Neural cell (in vitro differentiated cells): ENCODE data around the gene CLEC4M. TPM values are rescaled to one million over a fixed set of nuclear protein-coding genes. Genes with fewer than 3 reads are reported as not detected.

Experiments
- H2AFZ ChIP-seq: fragments of 200-600, 300-800 bp; sonication (generic), shearing (Covaris generic); 2 replicates; pipeline ENCODE4 v1.6.0; 2014; ENCODE audit warnings: low read depth, mild to moderate bottlenecking, antibody characterized with exemption, low read length, moderate library complexity
- H3F3A ChIP-seq: fragments of 200-600 bp; shearing (Covaris generic); 2 replicates; pipeline ENCODE4 v1.6.1; 2016; ENCODE audit warnings: mild to moderate bottlenecking, moderate library complexity, mixed read lengths, antibody characterized with exemption, low read length; ENCODE audit not compliant: insufficient read depth, poor library complexity, severe bottlenecking
- H3K27ac ChIP-seq: fragments of 200-600, 300-800 bp; sonication (generic), shearing (Covaris generic); 2 replicates; pipeline ENCODE4 v1.5.1; 2014; ENCODE audit warnings: mild to moderate bottlenecking, low read length, moderate library complexity
- H3K27me3 ChIP-seq: fragments of 300-800, 200-600 bp; sonication (generic), shearing (Covaris generic); 2 replicates; pipeline ENCODE4 v1.6.0; 2014; ENCODE audit warnings: mild to moderate bottlenecking, low read depth, low read length, moderate library complexity; ENCODE audit not compliant: insufficient read depth
- H3K36me3 ChIP-seq: fragments of 300-800, 200-600 bp; sonication (generic), shearing (Covaris generic); 2 replicates; pipeline ENCODE4 v1.5.1; 2014; ENCODE audit warnings: mild to moderate bottlenecking, antibody characterized with exemption, low read length, moderate library complexity; ENCODE audit not compliant: insufficient read depth
- H3K4me2 ChIP-seq: fragments of 300-800, 200-600 bp; sonication (generic), shearing (Covaris generic); 2 replicates; pipeline ENCODE4 v1.6.0; 2014; ENCODE audit warnings: mild to moderate bottlenecking, low read length
- H3K4me3 ChIP-seq: fragments of 300-800, 200-600 bp; sonication (generic), shearing (Covaris generic); 2 replicates; pipeline ENCODE4 v1.5.1; 2014; ENCODE audit warnings: mild to moderate bottlenecking, low read length, moderate library complexity
- H3K79me2 ChIP-seq: fragments of 200-600 bp; shearing (Covaris generic); replicated peaks from 2 replicates; pipeline ENCODE4 v1.6.0; 2014; ENCODE audit warnings: mild to moderate bottlenecking, low read length, moderate library complexity; ENCODE audit not compliant: insufficient read depth
- H3K9ac ChIP-seq: fragments of 300-800, 200-600 bp; sonication (generic), shearing (Covaris generic); 2 replicates; pipeline ENCODE4 v1.6.1; 2016; ENCODE audit warnings: mild to moderate bottlenecking, low read length, mixed read lengths
- H3K9me2 ChIP-seq: fragments of 200-600 bp; shearing (Covaris generic); 2 replicates; pipeline ENCODE4 v1.6.1; 2016; ENCODE audit warnings: mild to moderate bottlenecking, low read length, mixed read lengths; ENCODE audit not compliant: insufficient read depth
- H3K9me3 ChIP-seq: fragments of 200-600, 300-800 bp; sonication (generic), shearing (Covaris generic); 2 replicates; pipeline ENCODE4 v1.6.1; 2016; ENCODE audit warnings: mild to moderate bottlenecking, mixed run types, low read length, moderate library complexity, mixed read lengths
- H4K20me1 ChIP-seq: fragments of 200-600 bp; shearing (Covaris generic); 2 replicates; pipeline ENCODE4 v1.6.1; 2016; ENCODE audit warnings: mild to moderate bottlenecking, mixed run types; ENCODE audit not compliant: insufficient read depth
- EP300 ChIP-seq: fragments of 450-650 bp; conservative IDR thresholded peaks from 2 replicates; pipeline ENCODE4 v1.6.1; 2014; ENCODE audit warnings: antibody characterized with exemption, mild to moderate bottlenecking, moderate library complexity; ENCODE audit not compliant: poor library complexity, severe bottlenecking
- EZH2 ChIP-seq: fragments of 200-600, 300-800 bp; shearing (Covaris generic), sonication (generic); IDR thresholded peaks from 2 replicates; pipeline ENCODE4 v1.6.1; 2014; ENCODE audit warnings: antibody characterized with exemption, low read length, borderline replicate concordance, mild to moderate bottlenecking; ENCODE audit not compliant: insufficient read depth, poor library complexity, severe bottlenecking
- MXI1 ChIP-seq: fragments of 450-650 bp; conservative IDR thresholded peaks from 2 replicates; pipeline ENCODE4 v1.6.1; 2014; ENCODE audit warnings: antibody characterized with exemption, mild to moderate bottlenecking; ENCODE audit not compliant: poor library complexity, severe bottlenecking
- POLR2AphosphoS5 ChIP-seq: IDR thresholded peaks from 2 replicates; pipeline ENCODE4 v1.6.1; 2012
- RAD21 ChIP-seq: fragments of 450-650 bp; conservative IDR thresholded peaks from 2 replicates; pipeline ENCODE4 v1.6.1; 2014; ENCODE audit warnings: antibody characterized with exemption, mild to moderate bottlenecking, moderate library complexity
- SMC3 ChIP-seq: fragments of 450-650 bp; conservative IDR thresholded peaks from 2 replicates; pipeline ENCODE4 v1.6.1; 2014; ENCODE audit warnings: antibody characterized with exemption, mild to moderate bottlenecking, moderate library complexity; ENCODE audit not compliant: poor library complexity
- TAF1 ChIP-seq: IDR thresholded peaks from 2 replicates; pipeline ENCODE4 v1.6.1; 2012; ENCODE audit warnings: low read depth
- polyA plus RNA-seq: library from polyadenylated mRNA; depleted of rRNA; stranded (reverse); fragments of >200 nt; gene quantifications from 2 replicates; pipeline ENCODE4 v1.2.3, GENCODE V29; 2014
- TF ChIP-seq, protein P1 (sequence below): IDR thresholded peaks from 2 replicates; pipeline ENCODE4 v1.6.1; 2012; ENCODE audit warnings: borderline replicate concordance
- TF ChIP-seq, protein P2 (sequence below): fragments of 450-650 bp; IDR thresholded peaks from 2 replicates; pipeline ENCODE4 v1.5.1; 2014; ENCODE audit warnings: antibody characterized with exemption, mild to moderate bottlenecking, moderate library complexity; ENCODE audit not compliant: poor library complexity, severe bottlenecking

The CLEC4M gene
- polyA plus RNA-seq, 1 donor from 2014 or later, result not detected

DNA sequence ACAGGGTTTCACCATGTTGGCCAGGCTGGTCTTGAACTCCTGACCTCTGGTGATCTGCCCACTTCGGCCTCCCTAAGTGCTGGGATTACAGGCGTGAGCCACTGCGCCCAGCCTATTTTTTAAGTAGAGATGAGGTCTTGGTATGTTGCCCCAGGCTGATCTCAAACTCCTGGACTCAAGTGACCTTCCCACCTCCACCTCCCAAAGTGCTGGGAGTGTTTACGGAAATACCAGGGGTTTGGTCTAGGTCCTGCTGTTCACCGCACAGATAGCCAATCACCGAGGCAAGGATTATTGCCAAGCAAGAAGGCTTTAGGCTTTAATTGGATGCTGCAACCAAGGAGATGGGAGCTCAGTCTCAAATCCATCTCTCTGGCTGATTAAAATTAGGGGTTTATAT is 42.7 kb upstream of the CLEC4M start:
- Histone ChIP-seq H3K27ac (no peak overlapping the region), H3K79me2 (no peaks in the 10 kb centered on the region), H3K9me2 (no peaks in the 10 kb centered on the region), H2AFZ (no peak overlapping the region), H4K20me1 (no peaks in the 10 kb centered on the region), H3F3A (no peaks in the 10 kb centered on the region), H3K27me3 (no peaks in the 10 kb centered on the region), H3K36me3 (no peaks in the 10 kb centered on the region), H3K4me3 (no peak overlapping the region), H3K9me3 (no peaks in the 10 kb centered on the region), H3K9ac (no peak overlapping the region), H3K4me2 (no peak overlapping the region)
- TF ChIP-seq, protein P1, sequence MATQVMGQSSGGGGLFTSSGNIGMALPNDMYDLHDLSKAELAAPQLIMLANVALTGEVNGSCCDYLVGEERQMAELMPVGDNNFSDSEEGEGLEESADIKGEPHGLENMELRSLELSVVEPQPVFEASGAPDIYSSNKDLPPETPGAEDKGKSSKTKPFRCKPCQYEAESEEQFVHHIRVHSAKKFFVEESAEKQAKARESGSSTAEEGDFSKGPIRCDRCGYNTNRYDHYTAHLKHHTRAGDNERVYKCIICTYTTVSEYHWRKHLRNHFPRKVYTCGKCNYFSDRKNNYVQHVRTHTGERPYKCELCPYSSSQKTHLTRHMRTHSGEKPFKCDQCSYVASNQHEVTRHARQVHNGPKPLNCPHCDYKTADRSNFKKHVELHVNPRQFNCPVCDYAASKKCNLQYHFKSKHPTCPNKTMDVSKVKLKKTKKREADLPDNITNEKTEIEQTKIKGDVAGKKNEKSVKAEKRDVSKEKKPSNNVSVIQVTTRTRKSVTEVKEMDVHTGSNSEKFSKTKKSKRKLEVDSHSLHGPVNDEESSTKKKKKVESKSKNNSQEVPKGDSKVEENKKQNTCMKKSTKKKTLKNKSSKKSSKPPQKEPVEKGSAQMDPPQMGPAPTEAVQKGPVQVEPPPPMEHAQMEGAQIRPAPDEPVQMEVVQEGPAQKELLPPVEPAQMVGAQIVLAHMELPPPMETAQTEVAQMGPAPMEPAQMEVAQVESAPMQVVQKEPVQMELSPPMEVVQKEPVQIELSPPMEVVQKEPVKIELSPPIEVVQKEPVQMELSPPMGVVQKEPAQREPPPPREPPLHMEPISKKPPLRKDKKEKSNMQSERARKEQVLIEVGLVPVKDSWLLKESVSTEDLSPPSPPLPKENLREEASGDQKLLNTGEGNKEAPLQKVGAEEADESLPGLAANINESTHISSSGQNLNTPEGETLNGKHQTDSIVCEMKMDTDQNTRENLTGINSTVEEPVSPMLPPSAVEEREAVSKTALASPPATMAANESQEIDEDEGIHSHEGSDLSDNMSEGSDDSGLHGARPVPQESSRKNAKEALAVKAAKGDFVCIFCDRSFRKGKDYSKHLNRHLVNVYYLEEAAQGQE, result no peak
- no peak for TF ChIP-seq EP300
- TF ChIP-seq, protein P2, sequence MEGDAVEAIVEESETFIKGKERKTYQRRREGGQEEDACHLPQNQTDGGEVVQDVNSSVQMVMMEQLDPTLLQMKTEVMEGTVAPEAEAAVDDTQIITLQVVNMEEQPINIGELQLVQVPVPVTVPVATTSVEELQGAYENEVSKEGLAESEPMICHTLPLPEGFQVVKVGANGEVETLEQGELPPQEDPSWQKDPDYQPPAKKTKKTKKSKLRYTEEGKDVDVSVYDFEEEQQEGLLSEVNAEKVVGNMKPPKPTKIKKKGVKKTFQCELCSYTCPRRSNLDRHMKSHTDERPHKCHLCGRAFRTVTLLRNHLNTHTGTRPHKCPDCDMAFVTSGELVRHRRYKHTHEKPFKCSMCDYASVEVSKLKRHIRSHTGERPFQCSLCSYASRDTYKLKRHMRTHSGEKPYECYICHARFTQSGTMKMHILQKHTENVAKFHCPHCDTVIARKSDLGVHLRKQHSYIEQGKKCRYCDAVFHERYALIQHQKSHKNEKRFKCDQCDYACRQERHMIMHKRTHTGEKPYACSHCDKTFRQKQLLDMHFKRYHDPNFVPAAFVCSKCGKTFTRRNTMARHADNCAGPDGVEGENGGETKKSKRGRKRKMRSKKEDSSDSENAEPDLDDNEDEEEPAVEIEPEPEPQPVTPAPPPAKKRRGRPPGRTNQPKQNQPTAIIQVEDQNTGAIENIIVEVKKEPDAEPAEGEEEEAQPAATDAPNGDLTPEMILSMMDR, result no peak
- no peak for TF ChIP-seq TAF1

DNA sequence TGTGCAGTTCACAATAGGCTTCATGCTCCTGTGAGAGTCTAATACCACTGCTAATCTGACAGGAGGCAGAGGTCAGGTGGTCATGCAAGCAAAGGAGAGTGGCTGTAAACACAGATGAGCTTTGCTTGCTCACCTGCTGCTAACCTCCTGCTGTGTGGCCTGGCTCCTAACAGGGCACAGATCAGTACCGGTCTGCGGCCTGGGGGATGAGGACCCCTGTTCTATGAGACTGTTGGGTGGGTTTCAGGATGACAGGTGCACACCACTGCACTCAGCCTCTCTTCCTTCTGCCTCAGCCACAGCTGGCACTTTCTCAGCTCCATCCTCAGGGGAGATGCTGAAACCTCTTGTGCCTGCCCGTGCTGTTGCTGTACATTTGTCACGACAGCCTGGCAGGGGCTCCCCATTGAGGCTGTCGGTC is 40.8 kb upstream of the CLEC4M start:
- Histone ChIP-seq H3K27ac (no peak overlapping the region), H3F3A (no peaks in the 10 kb centered on the region), H3K36me3 (no peaks in the 10 kb centered on the region), H3K27me3 (no peaks in the 10 kb centered on the region), H3K9ac (no peak overlapping the region), H3K4me2 (no peak overlapping the region), H3K9me3 (no peaks in the 10 kb centered on the region), H3K9me2 (no peaks in the 10 kb centered on the region), H3K4me3 (no peak overlapping the region), H4K20me1 (no peaks in the 10 kb centered on the region), H2AFZ (no peak overlapping the region), H3K79me2 (no peaks in the 10 kb centered on the region)
- TF ChIP-seq POLR2AphosphoS5 (no peak), EZH2 (no peak), MXI1 (no peak), RAD21 (no peak), TAF1 (no peak), SMC3 (no peak), EP300 (no peak)
- TF ChIP-seq, protein P1, result no peak
- TF ChIP-seq, protein P2, result no peak
